PC-9 (cell line): ENCODE data around the gene FAM20C.
A peak's percentile ranks its signal among the peaks of the same experiment; 100 is the strongest.

Source experiments
- CTCF ChIP-seq: fragments of 200-600 bp; sonication (generic); conservative IDR thresholded peaks from 2 replicates; pipeline ENCODE4 v1.6.1; 2017; ENCODE audit warnings: mixed run types, antibody characterized with exemption, mild to moderate bottlenecking, moderate library complexity
- EZH2 ChIP-seq: fragments of 200-600 bp; sonication (generic); IDR thresholded peaks from 2 replicates; pipeline ENCODE4 v1.8.0; 2017; ENCODE audit warnings: antibody characterized with exemption, low read depth

DNA sequence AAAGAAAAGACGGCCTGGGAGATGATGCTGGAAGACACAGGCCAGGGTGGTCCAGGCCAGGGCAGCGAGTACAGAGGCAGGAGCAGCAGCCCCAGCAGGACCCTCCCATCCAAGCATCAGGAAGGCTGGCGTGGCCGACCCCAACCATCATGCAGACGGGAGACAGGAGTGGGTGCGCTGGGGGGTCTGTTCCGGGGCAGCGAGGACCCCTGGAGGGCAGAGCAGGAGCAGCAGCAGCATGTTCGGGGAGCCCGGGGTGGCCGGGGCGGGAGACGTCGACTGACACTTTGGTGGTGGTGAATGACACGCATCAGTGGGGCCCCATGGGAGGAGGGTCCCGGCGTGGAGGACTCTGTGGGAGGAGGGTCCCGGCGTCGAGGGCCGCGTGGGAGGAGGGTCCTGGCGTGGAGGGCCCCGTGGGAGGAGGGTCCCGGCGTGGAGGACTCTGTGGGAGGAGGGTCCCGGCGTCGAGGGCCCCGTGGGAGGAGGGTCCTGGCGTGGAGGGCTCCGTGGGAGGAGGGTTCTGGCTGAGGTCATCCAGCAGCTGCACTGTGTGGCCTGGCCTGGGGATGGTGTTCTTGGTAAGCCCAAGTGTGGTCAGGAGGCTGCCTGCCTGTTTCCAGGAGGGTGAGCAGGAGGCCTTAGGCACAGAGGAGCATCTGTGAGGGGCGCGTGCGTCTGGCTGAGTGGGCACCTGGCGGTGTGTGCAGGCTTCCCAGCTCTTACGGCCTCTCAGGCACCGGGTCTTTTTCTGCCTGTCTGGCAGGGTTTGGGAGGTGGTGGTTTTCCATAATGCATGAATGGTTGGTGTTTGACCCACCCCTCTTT, 38.9 kb downstream of the FAM20C start:
- TF ChIP-seq CTCF: peak; percentile 54; the same call in 1 of the 2 replicates
- no peak for TF ChIP-seq EZH2
